MM.1S (cell line): Measurements from ENCODE around the gene CSTPP1.
"Not testable (repeated sequence)": the region's sequence is repeated elsewhere in the genome, so short reads cannot be mapped to it uniquely, and the experiment has no call there.

Experiments
- CTCF ChIP-seq: fragments of 300-600 bp; sonication (generic); IDR thresholded peaks from 2 replicates; pipeline ENCODE4 v1.5.1; 2016; ENCODE audit warnings: antibody characterized with exemption, low read length, mixed read lengths
- EZH2phosphoT487 ChIP-seq: fragments of 300-600 bp; sonication (generic); IDR thresholded peaks from 2 replicates; pipeline ENCODE4 v1.6.1; 2018; ENCODE audit warnings: antibody characterized with exemption, low read length

- TF ChIP-seq CTCF, EZH2phosphoT487: not testable (repeated sequence)
Measured at GRCh38 chr11:47208008-47208552, 271.5 kb downstream of the CSTPP1 start.
